Memory B cell (primary cell): ENCODE measurements around the gene NFXL1.

Experiments used
- ATAC-seq: fragments of 150-1000 bp; cut with Tn5 transposase; 2 replicates; pipeline ENCODE4 v1.10.0; 2021; ENCODE audit warnings: low read depth, mild to moderate bottlenecking, moderate library complexity
- DNase-seq, 2 donors: peaks; one replicate each; pipeline ENCODE4 v3.0.0; 2022; ENCODE audit warnings: low spot score in 2 of 2
- H3K27ac Mint-ChIP-seq: one replicate; pipeline ENCODE4 v1.8.0; 2022; ENCODE audit warnings: mild to moderate bottlenecking, moderate library complexity, mixed read lengths
- H3K27me3 Mint-ChIP-seq: one replicate; pipeline ENCODE4 v1.8.0; 2022; ENCODE audit warnings: mixed read lengths
- H3K36me3 Mint-ChIP-seq: one replicate; pipeline ENCODE4 v1.8.0; 2022; ENCODE audit warnings: mild to moderate bottlenecking, mixed read lengths
- H3K4me1 Mint-ChIP-seq: one replicate; pipeline ENCODE4 v1.8.0; 2022; ENCODE audit warnings: mixed read lengths
- H3K4me3 Mint-ChIP-seq: one replicate; pipeline ENCODE4 v1.8.0; 2022; ENCODE audit warnings: mild to moderate bottlenecking, moderate library complexity, mixed read lengths
- H3K9me3 Mint-ChIP-seq: one replicate; pipeline ENCODE4 v1.8.0; 2022; ENCODE audit warnings: mixed read lengths

The NFXL1 gene

DNA sequence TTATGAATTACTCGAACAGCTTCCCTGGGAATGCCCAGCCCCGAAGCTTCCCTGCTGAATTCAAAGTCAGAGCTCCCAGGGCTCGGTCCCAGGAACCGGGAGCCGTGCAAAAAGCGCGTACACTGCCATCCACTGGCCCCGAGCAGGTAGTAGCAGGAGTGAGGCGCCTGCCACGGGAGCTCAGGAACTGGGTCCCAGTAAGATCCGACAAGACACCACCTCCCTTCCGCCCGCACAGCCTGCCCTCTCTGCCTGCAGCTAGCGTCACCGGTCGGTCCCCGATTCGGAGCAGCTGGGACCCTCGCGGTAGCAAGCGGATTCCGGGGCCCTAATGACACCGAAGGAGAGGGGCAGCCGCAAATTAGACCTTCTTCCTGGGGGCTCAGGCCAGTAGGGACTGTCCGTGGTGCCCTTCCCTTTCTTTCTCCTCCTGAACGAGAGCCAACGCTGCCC lies 77.7 kb downstream of the NFXL1 start:
- H3K9me3 Mint-ChIP-seq, result no peaks in the 10 kb centered on the region
- peak; percentile 50 for ATAC-seq
- H3K4me3 Mint-ChIP-seq, result peak overlapping the region; percentile 90
- H3K4me1 Mint-ChIP-seq, result peaks cover 15% of the 10 kb centered on the region
- peak overlapping the region; percentile 24 for H3K27ac Mint-ChIP-seq
- H3K36me3 Mint-ChIP-seq, result no peaks in the 10 kb centered on the region
- peaks cover 9% of the 10 kb centered on the region for H3K27me3 Mint-ChIP-seq
- DNase-seq, result peak in 1 of 2 donors; percentile 30

GRCh38 chr4:47835494-47835893 lies 78.9 kb downstream of the NFXL1 start:
- ATAC-seq (no peak), DNase-seq (no peak)
- H3K27ac Mint-ChIP-seq, result no peak overlapping the region
- H3K27me3 Mint-ChIP-seq, result peaks cover 13% of the 10 kb centered on the region
- H3K36me3 Mint-ChIP-seq, result no peaks in the 10 kb centered on the region
- H3K4me1 Mint-ChIP-seq, result peaks cover 15% of the 10 kb centered on the region
- H3K9me3 Mint-ChIP-seq, result no peaks in the 10 kb centered on the region
- no peak overlapping the region for H3K4me3 Mint-ChIP-seq

GRCh38 chr4:47831026-47831679 lies 83.2 kb downstream of the NFXL1 start:
- DNase-seq, result no peak
- no peak for ATAC-seq
- no peaks in the 10 kb centered on the region for H3K9me3 Mint-ChIP-seq
- no peak overlapping the region for H3K27ac Mint-ChIP-seq
- H3K4me1 Mint-ChIP-seq, result peaks cover 3% of the 10 kb centered on the region
- peaks cover 22% of the 10 kb centered on the region for H3K27me3 Mint-ChIP-seq
- H3K4me3 Mint-ChIP-seq, result no peak overlapping the region
- H3K36me3 Mint-ChIP-seq, result no peaks in the 10 kb centered on the region

GRCh38 chr4:47830265-47831025 lies 83.9 kb downstream of the NFXL1 start:
- H3K9me3 Mint-ChIP-seq, result no peaks in the 10 kb centered on the region
- H3K4me3 Mint-ChIP-seq, result no peak overlapping the region
- no peak for DNase-seq
- no peaks in the 10 kb centered on the region for H3K36me3 Mint-ChIP-seq
- H3K27me3 Mint-ChIP-seq, result peaks cover 22% of the 10 kb centered on the region
- no peak for ATAC-seq
- no peaks in the 10 kb centered on the region for H3K4me1 Mint-ChIP-seq
- H3K27ac Mint-ChIP-seq, result no peak overlapping the region

DNA sequence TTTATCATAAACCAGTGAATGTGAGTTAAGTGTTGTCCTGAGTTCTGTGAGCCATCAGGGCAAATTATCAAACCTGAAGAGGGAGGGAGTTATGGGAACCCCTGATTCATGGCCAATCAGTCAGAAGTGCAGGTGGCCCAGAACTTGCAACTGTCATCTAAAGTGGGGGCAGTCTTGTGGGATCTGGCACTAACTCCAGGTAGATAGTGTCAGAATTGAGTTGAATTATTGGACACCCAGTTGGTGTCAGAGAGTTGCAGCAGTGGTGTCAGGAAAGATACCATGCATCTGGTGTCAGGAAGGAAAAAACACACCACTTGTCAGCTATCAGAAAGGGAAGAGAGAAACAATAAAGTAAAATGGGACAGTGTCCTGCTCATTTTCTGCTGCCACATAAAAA lies 84.9 kb downstream of the NFXL1 start:
- Mint-ChIP-seq H3K27me3 (peaks cover 22% of the 10 kb centered on the region), H3K4me3 (no peak overlapping the region), H3K36me3 (no peaks in the 10 kb centered on the region), H3K9me3 (no peaks in the 10 kb centered on the region), H3K27ac (no peak overlapping the region), H3K4me1 (no peaks in the 10 kb centered on the region)
- DNase-seq, result no peak
- no peak for ATAC-seq

GRCh38 chr4:47827343-47828047 lies 86.9 kb downstream of the NFXL1 start:
- Mint-ChIP-seq H3K36me3 (no peaks in the 10 kb centered on the region), H3K27ac (no peak overlapping the region), H3K9me3 (no peaks in the 10 kb centered on the region), H3K27me3 (peaks cover 16% of the 10 kb centered on the region), H3K4me3 (no peak overlapping the region), H3K4me1 (no peaks in the 10 kb centered on the region)
- ATAC-seq (no peak), DNase-seq (no peak)

DNA sequence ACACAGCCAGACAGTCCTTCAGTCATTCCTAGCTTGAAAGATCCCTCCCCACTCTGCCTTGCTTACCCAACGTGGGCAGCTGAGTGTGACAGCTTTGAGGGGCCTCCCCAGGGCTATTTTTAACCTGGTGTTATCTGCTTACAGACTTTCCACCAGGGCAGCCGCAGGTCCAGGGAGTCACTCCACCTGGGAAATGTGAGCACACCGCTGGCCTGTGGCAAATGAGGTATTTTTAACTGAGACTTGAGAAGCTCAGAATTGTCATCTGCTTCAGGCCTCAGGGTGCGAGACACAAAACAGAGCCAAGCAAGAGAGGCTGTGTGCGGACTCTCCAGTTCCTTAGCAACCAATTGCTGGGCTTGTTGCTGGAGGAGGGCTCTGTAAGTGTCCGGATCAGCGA lies 89.5 kb downstream of the NFXL1 start:
- Mint-ChIP-seq H3K9me3 (no peaks in the 10 kb centered on the region), H3K36me3 (no peaks in the 10 kb centered on the region), H3K27me3 (peaks cover 9% of the 10 kb centered on the region), H3K4me1 (no peaks in the 10 kb centered on the region), H3K27ac (no peak overlapping the region), H3K4me3 (no peak overlapping the region)
- DNase-seq, result no peak
- no peak for ATAC-seq

GRCh38 chr4:47819178-47819577 lies 95.2 kb downstream of the NFXL1 start:
- H3K27ac Mint-ChIP-seq, result no peak overlapping the region
- no peaks in the 10 kb centered on the region for H3K9me3 Mint-ChIP-seq
- no peaks in the 10 kb centered on the region for H3K4me1 Mint-ChIP-seq
- peaks cover 11% of the 10 kb centered on the region for H3K27me3 Mint-ChIP-seq
- H3K4me3 Mint-ChIP-seq, result no peak overlapping the region
- ATAC-seq (no peak), DNase-seq (no peak)
- H3K36me3 Mint-ChIP-seq, result no peaks in the 10 kb centered on the region

GRCh38 chr4:47817275-47817674 lies 97.1 kb downstream of the NFXL1 start:
- no peaks in the 10 kb centered on the region for H3K9me3 Mint-ChIP-seq
- H3K4me3 Mint-ChIP-seq, result no peak overlapping the region
- no peaks in the 10 kb centered on the region for H3K4me1 Mint-ChIP-seq
- no peaks in the 10 kb centered on the region for H3K36me3 Mint-ChIP-seq
- DNase-seq (no peak), ATAC-seq (no peak)
- H3K27ac Mint-ChIP-seq, result no peak overlapping the region
- H3K27me3 Mint-ChIP-seq, result peaks cover 13% of the 10 kb centered on the region

GRCh38 chr4:47816748-47817147 lies 97.6 kb downstream of the NFXL1 start:
- no peak for ATAC-seq

DNA sequence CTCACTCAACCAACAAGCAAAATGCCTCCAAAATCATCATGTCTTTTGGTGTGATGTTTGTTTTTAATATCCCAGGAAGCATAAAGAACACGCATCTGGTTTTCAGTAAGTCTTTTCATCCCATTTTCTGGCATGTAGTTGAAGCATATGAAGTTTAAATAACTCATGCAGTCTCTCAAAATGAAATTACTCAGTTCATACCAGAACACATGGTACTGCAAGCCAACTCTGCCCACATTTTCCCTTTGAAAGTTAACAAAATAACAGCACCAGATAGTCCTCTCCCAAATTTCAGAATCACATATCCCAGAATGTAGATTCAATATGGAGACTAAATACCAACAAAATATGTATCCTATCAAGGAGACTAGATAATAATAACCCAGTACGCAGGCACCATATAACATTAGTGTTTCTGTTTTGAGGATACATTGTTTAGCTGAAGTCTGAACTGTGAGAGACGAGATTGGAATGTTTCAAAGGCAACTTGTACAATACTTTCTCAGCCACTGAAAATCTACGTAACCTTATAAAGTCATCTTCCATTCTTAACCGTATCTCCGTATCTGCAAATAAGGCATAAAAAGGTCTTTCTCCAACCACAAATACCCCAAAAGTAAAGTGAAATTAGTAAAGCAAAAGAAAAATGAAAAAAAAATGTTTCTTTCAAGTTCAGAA lies 99.6 kb downstream of the NFXL1 start:
- ATAC-seq, result no peak
- Mint-ChIP-seq H3K4me1 (no peaks in the 10 kb centered on the region), H3K9me3 (no peaks in the 10 kb centered on the region), H3K4me3 (no peak overlapping the region), H3K27me3 (peaks cover 15% of the 10 kb centered on the region), H3K36me3 (no peaks in the 10 kb centered on the region), H3K27ac (no peak overlapping the region)
- no peak for DNase-seq

More at GRCh38 chr4:47816748-47817147, 97.6 kb downstream of the NFXL1 start:
- no peak overlapping the region for H3K27ac Mint-ChIP-seq
- no peak overlapping the region for H3K4me3 Mint-ChIP-seq
- no peak for DNase-seq
- H3K4me1 Mint-ChIP-seq, result no peaks in the 10 kb centered on the region
- no peaks in the 10 kb centered on the region for H3K9me3 Mint-ChIP-seq
- H3K27me3 Mint-ChIP-seq, result peaks cover 12% of the 10 kb centered on the region
- H3K36me3 Mint-ChIP-seq, result no peaks in the 10 kb centered on the region

DNA sequence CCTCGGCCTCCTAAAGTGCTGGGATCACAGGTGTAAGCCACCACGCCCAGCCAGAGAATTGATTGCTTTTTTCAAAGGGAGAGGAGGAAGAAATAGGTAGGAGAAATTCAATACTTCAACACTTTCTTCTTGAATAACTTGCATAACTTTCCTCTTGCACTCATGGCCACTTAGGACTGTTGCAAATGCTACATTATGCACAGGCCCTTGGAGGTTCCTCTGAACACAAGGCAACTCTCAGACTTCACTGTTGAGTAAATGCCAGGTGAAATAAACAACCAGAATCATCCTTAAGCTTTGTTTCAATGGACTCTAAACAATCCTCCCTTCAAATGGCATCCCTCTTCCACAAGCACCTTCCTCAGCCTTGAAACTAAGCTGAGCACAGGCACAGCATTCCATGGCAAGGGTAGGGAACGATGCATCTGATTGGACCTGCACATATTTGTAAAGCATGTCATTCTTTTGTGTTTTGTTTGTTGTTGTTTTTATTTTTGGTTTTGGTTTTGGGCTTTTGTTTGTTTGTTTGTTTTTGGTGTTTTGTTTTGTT lies 104.7 kb downstream of the NFXL1 start:
- ATAC-seq (no peak), DNase-seq (no peak)
- no peaks in the 10 kb centered on the region for H3K9me3 Mint-ChIP-seq
- no peaks in the 10 kb centered on the region for H3K36me3 Mint-ChIP-seq
- no peak overlapping the region for H3K4me3 Mint-ChIP-seq
- no peaks in the 10 kb centered on the region for H3K4me1 Mint-ChIP-seq
- H3K27ac Mint-ChIP-seq, result no peak overlapping the region
- H3K27me3 Mint-ChIP-seq, result peaks cover 9% of the 10 kb centered on the region

DNA sequence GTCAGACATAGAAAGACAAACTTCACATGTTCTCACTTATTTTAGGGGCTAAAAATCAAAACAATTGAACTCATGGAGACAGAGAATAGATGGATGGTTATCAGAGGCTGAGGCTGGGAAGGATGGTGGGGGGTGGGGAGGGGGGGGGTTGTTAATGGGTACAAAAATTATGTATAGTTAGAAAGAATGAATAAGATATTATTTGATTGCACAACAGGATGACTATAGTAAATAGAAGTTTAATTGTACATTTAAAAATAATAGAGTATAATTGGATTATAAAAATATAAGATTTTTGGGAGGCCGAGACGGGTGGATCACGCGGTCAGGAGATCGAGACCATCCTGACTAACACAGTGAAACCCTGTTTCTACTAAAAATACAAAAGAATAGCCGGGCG lies 109.8 kb downstream of the NFXL1 start:
- Mint-ChIP-seq H3K9me3 (peaks cover 5% of the 10 kb centered on the region), H3K27me3 (peaks cover 9% of the 10 kb centered on the region), H3K4me1 (no peaks in the 10 kb centered on the region), H3K36me3 (no peaks in the 10 kb centered on the region), H3K27ac (no peak overlapping the region), H3K4me3 (no peak overlapping the region)
- DNase-seq (no peak), ATAC-seq (no peak)
